ENCODE data around the gene IL4R.
A peak's percentile ranks its signal among the peaks of the same experiment; 100 is the strongest.
"Not testable (repeated sequence)": the region's sequence is repeated elsewhere in the genome, so short reads cannot be mapped to it uniquely, and the experiment has no call there.

Gene IL4R

DNA sequence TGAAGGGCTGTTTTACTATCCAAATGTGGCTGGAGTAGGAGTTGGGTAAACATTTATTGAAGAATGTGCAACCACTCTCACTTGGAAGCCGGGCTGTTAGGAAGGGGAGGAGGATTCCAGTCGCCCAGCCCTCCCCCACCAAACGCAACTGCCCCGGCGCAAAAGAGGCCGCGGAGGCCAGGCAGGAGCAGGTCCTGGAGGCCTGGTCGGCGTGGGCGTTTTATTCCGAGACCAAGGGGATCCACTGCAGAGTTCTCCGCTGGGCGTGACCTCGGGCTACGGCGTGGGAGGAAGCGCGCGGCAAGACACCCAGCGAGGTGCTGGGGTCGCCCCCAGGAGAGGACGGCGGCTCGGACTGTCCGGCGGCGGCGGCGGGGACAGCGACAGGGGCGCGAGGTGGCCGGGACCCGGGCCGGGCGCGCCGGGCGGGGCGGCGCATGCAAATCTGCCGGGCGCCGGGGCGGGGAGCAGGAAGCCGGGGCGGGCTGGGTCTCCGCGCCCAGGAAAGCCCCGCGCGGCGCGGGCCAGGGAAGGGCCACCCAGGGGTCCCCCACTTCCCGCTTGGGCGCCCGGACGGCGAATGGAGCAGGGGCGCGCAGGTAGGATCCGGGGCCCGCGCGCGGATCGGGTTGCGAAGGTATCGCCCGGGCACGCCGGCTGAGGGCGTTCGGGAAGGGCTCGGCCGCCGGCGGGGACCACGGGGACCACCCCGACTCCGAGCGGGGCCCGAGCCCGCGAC, at the start of gene IL4R:
TSS of gene IL4R (plus strand) at position 553 of the 739 bp plus-strand sequence. CDS start 26,230 bp downstream, outside the sequence.
- peak; percentile 41 for DNase-seq

DNA sequence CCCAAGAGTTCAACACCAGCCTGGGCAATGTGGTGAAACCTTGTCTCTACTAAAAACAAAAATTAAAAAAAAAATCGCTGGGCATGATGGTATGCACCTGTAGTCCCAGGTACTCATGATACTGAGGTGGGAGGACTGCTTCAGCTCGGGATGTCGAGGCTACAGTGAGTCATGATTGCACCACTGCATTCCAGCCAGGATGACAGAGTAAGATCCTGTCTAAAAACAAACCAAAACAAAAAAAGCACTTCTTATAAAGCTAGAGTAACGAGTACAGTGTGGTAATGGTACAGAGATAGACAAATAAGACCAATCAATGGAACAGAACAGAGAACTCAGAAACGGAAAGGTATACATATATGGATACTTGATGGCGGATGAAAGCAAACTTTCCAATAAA, 49.6 kb upstream of the IL4R start:
- DNase-seq: no peak

DNA sequence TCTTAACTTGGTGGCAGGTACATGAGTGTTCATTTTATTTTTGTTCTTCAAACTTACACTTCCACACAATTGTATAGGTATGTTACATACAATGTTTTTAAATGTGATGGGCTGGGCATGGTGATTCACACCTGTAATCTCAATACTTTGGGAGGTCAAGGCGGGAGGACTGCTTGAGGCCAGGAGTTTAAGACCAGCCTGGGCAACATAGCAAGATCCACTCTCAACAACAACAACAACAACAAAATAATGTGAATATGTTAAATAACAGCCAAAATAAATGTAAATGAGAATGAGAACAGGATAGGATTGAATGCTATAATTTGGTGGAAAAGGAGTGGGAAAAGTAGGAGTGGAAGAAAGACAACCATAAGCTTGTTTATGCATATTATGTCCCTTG, 47.8 kb upstream of the IL4R start:
- DNase-seq: no peak

DNA sequence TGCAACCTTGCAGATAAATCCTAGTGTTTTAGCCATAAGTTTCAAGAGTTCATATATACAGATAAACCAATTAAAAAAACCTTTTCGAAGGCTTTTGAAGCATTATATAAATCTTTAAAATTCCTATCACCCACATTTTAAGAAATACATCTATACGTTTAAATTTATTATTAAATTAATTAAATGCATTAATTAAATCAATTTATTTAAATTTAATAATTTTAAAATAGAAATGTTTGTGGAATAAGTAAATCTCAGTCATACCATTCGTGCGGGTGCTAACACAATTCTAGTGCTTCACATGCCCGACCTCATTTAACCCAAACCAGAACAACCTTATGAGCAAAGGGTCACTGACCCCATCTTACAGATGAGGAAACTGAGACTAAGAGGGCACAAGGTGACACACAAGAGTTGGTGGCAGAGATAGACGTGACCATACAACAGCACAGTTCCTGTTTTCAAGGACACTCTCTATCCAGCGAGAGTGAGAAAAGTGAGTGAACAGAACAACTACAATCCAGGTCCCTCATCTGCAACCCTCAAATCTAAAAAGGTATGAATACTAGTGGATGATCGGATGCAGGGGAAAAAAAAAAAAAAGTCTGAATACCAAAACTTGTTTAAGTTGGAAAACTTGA, 46.6 kb upstream of the IL4R start:
- no peak for DNase-seq

DNA sequence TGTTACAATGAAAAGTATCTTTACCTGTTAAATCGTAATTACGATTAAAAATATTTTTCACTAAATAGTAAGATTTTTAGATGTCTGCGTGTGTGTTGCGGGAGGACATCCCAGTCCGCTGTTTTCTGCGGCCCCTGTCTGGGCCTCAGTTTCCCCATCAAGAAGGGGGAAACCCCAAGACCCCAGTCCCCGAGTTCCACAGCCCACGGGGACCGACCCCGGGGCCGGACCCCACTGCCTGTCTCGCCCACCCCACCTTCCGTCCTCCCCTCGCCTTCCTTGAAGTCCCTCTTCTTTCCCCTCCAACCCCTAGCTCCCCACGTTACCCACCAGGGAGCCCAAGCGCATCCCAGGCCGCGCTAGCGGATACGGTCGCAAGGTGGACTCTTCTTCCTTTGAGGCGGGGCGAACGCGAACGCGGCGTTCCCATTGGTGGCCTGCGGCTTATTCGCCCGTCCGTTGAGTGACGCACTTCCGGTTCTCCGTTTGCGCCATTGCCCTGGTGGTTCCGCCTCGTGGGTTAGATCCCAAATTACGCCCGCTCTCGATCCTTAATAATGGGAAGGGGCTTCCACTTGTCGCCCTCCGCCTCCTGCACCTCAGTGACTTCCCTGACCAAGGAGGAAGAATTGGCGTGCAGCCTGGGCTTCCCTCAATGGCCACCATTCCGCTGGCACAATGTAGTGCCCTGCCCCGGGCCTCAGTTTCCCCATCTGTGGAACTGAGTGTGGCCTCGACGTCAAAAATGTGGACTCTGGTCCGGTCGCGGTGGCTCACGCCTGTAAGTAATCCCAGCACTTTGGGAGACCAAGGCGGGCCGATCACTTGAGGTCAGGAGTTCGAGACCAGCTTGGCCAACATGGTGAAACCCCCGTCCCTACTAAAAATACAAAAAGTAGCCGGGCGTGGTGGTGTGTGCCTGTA, 45.1 kb upstream of the IL4R start, which contains the start of gene NSMCE1:
TSS of gene NSMCE1 (minus strand) at position 397 of the 924 bp plus-strand sequence. CDS start 11,202 bp downstream, outside the sequence.
- peak; percentile 91 for DNase-seq

DNA sequence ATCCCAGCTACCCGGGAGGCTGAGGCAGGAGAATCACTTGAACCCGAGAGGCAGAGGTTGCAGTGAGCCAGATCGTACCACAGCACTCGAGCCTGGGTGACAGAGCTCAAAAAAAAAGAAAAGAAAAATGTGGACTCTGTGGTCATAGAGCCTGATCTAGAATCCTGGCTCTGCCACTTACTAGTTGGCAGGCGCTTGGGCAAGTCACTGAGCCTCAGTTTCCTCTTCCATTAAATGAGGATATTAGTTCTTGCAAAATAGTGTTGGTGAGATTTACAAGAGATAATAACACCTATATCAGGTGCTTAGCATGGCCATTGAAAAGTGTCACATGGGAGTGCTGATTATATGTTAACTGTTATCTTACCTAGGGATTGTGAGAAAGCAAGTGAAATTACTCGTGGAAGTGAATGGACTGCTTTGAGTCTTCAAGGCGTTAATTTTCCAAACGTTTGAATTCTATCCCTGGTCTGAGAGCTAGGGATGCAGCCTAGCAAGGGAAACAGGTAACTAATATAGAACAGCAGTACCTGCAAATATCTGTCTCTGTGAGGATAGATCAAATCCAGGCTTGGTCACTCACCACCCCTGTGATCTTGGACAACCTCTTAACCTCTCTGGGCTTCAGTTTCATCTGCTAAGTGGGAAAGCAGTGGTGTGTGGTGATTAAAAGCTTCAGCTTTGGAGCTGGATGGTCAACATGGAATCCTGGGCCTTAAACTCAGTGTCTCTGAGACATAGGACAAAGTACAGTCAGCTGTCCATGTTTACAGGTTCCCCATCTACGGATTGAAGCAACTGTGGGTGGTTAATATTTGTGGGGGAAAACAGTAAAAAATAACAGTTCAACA, 44.2 kb upstream of the IL4R start:
- DNase-seq: no peak

DNA sequence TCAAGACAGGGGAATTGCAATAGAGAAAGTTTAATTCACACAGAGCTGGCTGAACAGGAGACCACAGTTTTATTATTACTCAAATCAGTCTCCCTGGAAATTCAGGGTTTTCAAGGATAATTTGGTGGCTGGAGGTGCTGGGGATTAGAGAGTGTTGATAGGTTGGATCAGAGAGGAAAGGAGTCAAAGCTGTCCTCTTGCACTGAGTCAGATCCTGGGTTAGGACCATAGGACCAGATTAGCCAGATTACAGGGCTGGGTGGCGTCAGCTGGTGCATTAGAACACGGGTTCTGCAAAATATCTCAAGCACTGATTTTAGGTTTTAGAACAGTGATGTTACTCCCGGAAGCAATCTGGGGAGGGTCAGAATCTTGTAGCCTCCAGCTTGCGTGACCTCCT, 43.4 kb upstream of the IL4R start:
- no peak for DNase-seq

DNA sequence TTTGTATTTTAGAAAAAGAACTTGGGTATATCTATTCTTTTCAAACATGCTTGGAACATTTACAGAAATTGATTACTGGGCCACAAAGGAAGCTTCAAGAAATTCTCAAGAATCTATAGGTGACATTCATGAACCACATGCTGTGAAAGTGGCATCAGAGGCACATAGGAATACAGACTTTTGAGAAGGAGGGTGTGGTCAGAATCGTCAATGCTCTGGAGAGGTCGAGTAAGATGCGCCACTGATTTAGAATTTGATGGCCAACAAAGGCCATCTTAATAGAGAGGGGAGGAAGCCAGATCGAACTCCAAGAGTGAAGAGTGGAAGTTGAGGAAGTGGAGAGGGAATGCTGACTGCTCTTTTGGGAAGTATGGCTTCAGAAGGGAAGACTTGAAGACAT, 41.7 kb upstream of the IL4R start:
- no peak for DNase-seq

DNA sequence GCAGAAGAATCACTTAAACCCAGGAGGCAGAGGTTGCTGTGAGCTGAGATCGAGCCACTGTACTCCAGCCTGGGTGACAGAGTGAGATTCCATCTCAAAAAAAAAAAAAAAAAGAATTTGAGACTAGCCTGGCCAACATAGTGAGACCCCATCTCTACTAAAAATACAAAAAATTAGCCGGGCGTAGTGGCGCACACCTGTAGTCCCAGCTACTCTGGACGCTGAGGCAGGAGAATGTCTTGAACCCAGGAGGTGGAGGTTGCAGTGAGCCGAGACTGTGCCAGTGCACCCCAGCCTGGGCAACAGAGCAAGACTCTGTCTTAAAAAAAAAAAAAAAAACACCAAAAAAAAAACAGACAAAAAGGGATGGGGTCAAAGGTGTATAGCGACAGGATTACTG, 41.1 kb upstream of the IL4R start:
- DNase-seq: not testable (repeated sequence)

DNA sequence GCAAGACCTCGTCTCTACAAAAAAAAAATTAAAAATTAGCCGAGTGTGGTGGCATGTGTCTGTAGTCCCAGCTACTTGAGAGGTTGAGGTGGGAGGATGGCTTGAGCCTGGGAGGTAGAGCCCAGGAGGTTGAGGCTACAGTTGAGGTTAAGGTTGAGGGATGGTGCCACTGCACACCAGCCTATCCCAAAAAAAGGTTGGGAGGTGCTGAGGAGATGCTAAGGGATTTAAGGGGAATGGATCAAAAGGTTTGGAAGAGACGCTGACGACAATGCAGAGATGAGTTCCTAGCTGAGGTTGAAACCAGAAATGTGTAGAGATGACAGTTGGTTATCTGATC, 40.5 kb upstream of the IL4R start:
- DNase-seq: no peak

DNA sequence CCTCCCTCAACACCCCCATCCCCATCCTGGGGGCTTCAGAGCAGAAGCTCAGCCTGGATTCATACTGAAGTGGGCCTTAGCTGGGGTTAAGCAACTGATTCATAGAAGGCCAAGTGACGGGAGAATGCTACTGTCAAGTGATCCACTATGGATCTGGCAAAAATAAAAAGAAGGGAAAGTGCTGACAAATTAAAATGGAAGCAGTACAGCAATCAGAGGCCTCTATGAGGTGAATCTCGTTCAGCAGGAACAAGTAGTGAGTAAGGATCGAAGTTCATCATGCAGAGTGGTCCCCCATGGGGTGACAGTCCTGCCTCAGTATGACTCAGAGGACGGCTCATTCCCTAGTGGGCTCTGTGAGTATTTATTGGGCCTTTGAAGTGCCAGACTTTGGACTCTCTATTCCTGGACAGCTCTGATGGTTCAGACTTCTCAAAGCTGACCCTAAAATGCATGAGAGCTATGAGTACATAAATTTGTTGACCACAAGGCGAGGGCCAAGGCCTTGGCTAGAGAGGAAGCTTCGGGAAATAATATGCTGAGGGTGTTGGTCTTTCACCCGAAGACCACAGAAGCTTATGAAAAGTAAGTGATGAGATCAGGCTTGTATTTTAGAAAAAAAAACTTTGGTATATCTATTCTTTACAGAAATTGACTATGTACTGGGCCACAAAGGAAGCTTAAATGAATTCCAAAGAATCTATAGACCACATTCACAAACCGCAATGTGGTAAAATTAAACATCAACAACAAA, 39.9 kb upstream of the IL4R start:
- DNase-seq: no peak

DNA sequence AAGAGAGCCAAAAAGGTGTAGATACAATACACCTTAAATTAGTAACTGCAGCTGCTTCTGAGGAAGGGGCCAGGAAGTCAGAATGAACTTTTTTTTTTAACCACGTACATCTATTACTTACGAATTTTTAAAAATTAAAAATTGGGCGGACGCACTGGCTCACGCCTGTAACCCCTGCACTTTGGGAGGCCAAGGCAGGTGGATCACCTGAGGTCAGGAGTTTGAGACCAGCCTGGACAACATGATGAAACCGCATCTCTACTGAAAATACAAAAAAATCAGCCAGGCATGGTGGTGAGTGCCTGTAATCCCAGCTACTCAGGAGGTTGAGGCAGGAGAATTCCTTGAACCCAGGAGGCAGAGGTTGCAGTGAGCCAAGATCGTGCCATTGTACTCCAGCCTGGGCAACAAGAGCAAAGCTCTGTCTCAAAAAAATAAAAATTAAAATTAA, 39.3 kb upstream of the IL4R start:
- DNase-seq: not testable (repeated sequence)

DNA sequence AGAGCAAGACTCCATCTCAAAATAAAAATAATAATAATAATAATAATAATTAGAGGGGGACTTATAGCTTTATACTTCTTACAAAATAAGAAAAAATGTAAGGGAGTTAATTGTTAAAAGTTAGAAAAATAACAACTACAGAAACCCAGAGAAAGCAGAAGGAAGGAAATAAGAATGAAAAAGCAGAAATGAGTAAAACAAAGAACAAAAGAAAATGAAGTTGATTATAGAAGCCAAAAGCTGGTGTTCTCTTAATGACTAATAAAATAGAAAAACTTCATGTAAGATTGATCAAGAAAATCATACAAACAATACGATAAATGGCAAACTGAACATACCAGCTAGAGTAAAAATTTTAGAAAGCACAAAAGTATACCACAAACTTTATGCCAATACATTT, 38.4 kb upstream of the IL4R start:
- DNase-seq: no peak

DNA sequence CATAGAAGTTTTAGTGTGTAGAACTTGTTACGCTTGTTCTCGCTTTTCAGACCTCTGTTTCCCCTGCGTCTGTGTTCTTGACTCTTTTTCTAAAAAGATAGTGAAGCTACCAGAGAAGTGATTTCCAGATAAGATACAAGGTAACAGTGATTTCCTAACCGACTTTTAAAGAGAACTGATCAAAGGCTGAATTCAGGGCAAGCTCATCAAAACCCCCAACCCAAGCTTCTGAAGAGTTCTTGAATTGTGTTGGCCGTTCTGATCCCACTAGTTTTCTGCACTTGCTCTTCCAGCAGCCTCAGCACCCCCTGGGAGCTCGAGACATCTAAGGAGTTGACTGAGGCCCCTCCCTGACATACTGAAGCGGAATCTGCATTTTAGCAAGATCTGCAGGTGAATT, 32.5 kb upstream of the IL4R start:
- no peak for DNase-seq

DNA sequence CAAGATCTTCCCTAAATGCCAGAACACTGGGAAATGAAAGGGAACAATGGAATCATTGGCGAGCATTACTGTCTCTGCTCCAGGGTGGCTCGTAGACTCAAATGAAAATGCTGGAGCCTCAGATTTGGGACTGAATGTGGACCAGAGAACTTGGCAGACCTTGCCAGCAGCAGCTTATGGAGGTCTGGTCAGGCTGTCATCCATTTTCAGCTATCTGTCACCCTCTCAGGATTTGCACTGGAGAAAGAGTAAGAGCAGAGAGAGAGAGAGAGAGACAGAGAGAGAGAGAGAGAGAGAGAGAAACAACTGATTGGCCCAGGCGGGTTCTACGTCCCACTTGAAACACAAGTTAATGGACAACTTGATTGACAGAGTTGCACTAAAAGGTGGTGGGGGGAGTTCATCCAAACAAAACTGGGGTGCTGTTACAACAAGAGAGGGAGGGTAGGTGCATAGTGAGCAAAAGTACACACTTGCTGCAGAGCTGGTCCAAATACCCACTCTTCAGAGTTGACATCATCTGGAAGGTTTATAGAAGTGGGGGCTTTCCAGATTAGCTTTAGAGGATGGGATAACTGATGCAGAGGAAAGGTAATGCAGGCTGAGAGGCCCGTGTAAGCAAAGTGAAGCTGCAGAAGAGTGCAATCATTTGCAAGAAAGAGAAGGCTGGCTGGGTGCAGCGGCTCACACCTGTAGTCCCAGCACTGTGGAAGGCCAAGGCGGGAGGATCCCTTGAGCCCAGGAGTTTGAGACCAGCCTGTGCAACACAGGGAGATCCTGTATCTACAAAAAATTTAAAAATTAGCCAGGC, 28.7 kb upstream of the IL4R start:
- DNase-seq: no peak

DNA sequence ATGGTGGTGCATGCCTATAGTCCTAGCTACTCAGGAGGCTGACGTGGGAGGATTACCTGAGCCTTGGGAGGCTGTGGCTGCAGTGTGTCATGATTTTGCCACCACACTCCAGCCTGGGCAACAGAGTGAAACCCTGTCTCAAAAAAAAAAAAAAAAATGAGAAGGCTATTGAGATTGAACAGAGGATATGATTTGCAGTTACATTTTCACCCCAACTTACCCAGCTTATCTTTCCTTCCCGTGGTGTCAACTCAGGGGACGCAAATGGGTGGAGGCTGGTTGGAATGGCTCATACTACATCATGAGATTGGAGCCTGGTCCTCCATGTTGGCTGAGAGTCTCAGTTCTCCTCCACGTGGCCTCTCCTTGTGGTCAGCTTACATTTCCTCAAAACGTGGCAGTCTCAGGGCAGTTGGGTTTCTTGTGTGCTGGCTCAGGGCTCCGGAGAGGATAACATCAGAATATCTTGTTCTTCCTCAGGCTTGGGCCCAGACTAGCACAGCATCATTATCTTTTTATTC, 28.0 kb upstream of the IL4R start:
- no peak for DNase-seq

DNA sequence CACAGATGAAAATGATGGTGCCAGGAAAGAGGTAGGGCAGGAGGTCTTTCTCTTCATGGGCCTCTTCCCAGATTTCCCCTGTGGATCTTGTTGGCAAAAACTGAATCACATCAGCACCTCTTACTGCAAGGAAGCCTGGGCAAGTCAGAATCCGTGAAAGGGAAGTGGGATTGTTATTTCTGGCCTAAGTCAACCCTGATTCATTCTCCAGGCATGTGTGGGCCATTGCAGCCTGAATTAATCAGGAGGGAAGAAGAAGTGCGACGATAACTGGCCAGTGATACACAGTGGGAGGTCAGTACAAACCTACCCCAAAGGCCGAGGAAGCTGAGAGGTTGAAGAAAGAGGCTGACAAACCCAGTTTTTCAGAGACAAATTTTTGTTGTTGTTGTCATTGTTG, 27.3 kb upstream of the IL4R start:
- no peak for DNase-seq

DNA sequence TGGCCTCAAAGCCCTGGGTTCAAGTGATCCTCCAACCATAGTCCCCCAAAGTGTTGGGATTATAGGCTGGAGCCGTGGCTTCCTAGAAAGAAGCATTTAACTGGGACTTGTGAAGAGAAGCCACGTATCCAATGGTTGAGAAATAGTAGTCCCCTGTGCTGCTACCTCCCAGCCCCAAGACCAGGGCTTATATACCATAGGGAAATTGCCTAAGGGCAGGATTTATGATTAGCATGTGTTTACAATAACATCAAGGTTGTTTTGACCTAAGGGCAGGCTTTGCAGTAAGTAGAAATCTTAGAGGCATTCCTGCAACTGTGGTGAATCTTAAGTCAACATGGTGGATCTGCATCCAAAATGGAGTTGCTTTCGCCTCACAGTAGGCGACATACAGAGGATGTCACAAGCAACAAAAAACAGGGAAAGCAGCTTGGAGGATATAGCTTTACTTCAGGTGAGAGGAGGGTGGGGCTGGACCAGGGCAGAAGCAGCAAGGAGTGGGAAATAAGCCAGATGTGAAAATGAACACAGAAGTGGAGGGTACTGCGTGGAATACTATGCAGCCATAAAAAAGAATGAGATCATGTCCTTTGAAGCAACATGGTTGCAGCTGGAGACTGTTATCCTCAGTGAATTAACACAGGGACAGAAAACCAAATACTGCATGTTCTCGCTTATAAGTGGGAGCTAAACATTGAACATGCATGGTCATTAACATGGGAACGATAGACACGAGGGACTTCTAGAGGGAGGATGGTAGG, 26.5 kb upstream of the IL4R start:
- DNase-seq: no peak

DNA sequence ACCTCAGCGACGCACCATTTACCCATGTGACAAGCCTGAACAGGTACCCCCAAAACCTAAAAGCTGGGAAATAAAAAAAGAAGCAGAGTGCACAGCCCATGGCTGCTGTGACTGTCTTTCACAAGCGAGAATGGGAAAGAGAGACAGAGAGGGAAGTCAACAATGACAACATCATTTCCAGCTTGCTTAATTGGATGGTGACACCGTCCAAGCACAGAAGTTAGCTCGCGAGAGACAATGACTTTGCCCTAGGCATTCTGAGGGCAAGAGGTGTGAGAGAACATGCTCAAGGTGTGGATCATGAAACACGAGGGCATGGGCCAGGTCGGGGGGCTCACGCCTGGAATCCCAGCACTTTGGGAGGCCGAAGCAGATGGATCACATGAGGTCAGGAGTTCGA, 25.9 kb upstream of the IL4R start:
- DNase-seq: no peak

DNA sequence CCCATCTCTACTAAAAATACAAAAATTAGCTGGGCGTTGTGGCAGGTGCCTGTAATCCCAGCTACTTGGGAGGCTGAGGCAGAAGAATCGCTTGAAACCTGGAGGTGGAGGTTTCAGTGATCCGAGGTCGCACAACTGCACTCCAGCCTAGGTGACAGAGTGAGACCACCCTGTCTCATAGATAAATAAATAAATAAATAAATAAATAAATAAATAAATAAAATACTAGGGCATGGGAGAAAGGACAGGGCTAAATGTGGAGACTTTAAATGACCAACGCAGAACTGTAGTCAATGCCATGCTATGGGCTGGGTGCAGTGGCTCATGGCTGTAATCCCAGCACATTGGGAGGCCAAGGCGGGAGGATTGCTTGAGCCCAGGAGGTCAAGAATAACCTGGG, 25.5 kb upstream of the IL4R start:
- DNase-seq: not testable (repeated sequence)

Measured in NK-92 treated with Interleukin-12 subunit alpha and Interleukin-12 subunit beta, amount 100 ng/mL, for 24 hours (cell line).